NCI-H748 (cell line): ENCODE data around the gene SEC24C.

ENCODE experiments used
- DNase-seq: peaks from one replicate; lab custom pipeline; 2025; ENCODE audit not compliant: unreplicated experiment; lab: John Stamatoyannopoulos, UW

Gene SEC24C

GRCh38 chr10:73809061-73809818, 65.1 kb downstream of the SEC24C start:
- DNase-seq = no peak

GRCh38 chr10:73810358-73810734, 66.2 kb downstream of the SEC24C start:
- no peak for DNase-seq

GRCh38 chr10:73810735-73811465, 66.7 kb downstream of the SEC24C start:
- peak; percentile 43 for DNase-seq

GRCh38 chr10:73812657-73813056, 68.5 kb downstream of the SEC24C start:
- no peak for DNase-seq

GRCh38 chr10:73813333-73813732, 69.2 kb downstream of the SEC24C start:
- DNase-seq = no peak

GRCh38 chr10:73814276-73814895, 70.2 kb downstream of the SEC24C start:
- DNase-seq = no peak

GRCh38 chr10:73814896-73815718, 70.9 kb downstream of the SEC24C start:
- DNase-seq = no peak

GRCh38 chr10:73815719-73816030, 71.5 kb downstream of the SEC24C start:
- DNase-seq = no peak

GRCh38 chr10:73816917-73817729, 73.0 kb downstream of the SEC24C start:
- no peak for DNase-seq

- no peak for DNase-seq
These were observed 73.7 kb downstream of the SEC24C start for GRCh38 chr10:73817826-73818225.

- DNase-seq = no peak
These were observed 74.2 kb downstream of the SEC24C start for GRCh38 chr10:73818402-73818801.

GRCh38 chr10:73819081-73819480, 74.9 kb downstream of the SEC24C start:
- DNase-seq = no peak

GRCh38 chr10:73819513-73820093, 75.4 kb downstream of the SEC24C start:
- DNase-seq = no peak
